ENCODE measurements around the gene PTGR1. TPM values are rescaled to one million over a fixed set of nuclear protein-coding genes. Genes with fewer than 3 reads are reported as not detected.

PTGR1 gene
- total and polyA plus RNA-seq, 2 of the 8 experiments (the other 6 are each of a cell fraction or from before 2014, with no cell fraction given), result 16.9 to 28.5 TPM

GRCh38 chr9:111514967-111515366 lies 84.5 kb downstream of the PTGR1 start (continued):
- no peak for TF ChIP-seq CHD7 (IDR thresholded peaks at IDR 0.05; ENCODE audit: insufficient replicate concordance, low read length)
- no peak for TF ChIP-seq JUN (IDR thresholded peaks at IDR 0.05; ENCODE audit: low read depth, low read length)
- no peak for TF ChIP-seq POLR2AphosphoS5 (IDR thresholded peaks at IDR 0.05; ENCODE audit: low read depth, low read length)
- no peak for TF ChIP-seq RAD21 (IDR thresholded peaks at IDR 0.05 in 1 of 2, conservative IDR thresholded peaks at IDR 0.05 in 1 of 2; ENCODE audit: low read depth in 2 of 2, low read length in 2 of 2)
- no peak for TF ChIP-seq CREB1 (IDR thresholded peaks at IDR 0.05)

Measured in H1 (cell line).